Kidney (tissue), 14 donors: ENCODE measurements around the gene MCF2L. TPM values are rescaled to one million over a fixed set of nuclear protein-coding genes. Genes with fewer than 3 reads are reported as not detected.

ENCODE experiments used
- DNase-seq, 5 donors: peaks; one replicate each; pipeline ENCODE4 v3.0.0-alpha.2; 2013 to 2020
- FAIRE-seq: peaks from 2 replicates; lab custom pipeline; 2012; peaks lifted over from hg19 to GRCh38; lab: Jason Lieb, UNC
- H3K27ac ChIP-seq, 2 donors: one replicate each; pipeline ENCODE4 v1.7.0; 2013; ENCODE audit warnings: low read depth in 2 of 2, low read length in 2 of 2, inconsistent platforms in 1 of 2
- H3K27me3 ChIP-seq: one replicate; pipeline ENCODE4 v1.7.1; 2013; ENCODE audit warnings: low read length, inconsistent platforms; ENCODE audit not compliant: control insufficient read depth, insufficient read depth
- H3K36me3 ChIP-seq, 3 donors: one replicate each; pipeline versions ENCODE4 v1.7.0 to v1.7.1; 2013; ENCODE audit warnings: low read length in 3 of 3, control low read depth in 1 of 3, inconsistent platforms in 1 of 3; ENCODE audit not compliant: insufficient read depth in 3 of 3, control insufficient read depth in 2 of 3
- H3K4me1 ChIP-seq, 3 donors: one replicate each; pipeline versions ENCODE4 v1.7.0 to v1.7.1; 2013; ENCODE audit warnings: low read length in 3 of 3, inconsistent platforms in 1 of 3, low read depth in 1 of 3; ENCODE audit not compliant: control insufficient read depth in 2 of 3, insufficient read depth in 2 of 3
- H3K4me3 ChIP-seq, 3 donors: one replicate each; pipeline versions ENCODE4 v1.7.0 to v1.8.1; 2013; ENCODE audit warnings: low read length in 3 of 3, control low read depth in 1 of 3, inconsistent platforms in 1 of 3
- H3K9ac ChIP-seq, 3 donors: one replicate each; pipeline versions ENCODE4 v1.7.0 to v1.7.1; 2013; ENCODE audit warnings: low read length in 3 of 3, control low read depth in 1 of 3, inconsistent platforms in 1 of 3
- H3K9me3 ChIP-seq, 3 donors: one replicate each; pipeline versions ENCODE4 v1.7.0 to v1.7.1; 2013; ENCODE audit warnings: low read length in 3 of 3, control low read depth in 1 of 3, inconsistent platforms in 1 of 3; ENCODE audit not compliant: control insufficient read depth in 2 of 3, insufficient read depth in 1 of 3
- CTCF ChIP-seq: IDR thresholded peaks from 3 replicates; pipeline ENCODE4 v1.5.1; 2012; ENCODE audit warnings: mild to moderate bottlenecking, moderate library complexity, borderline replicate concordance; ENCODE audit not compliant: insufficient read depth; ENCODE audit errors: extremely low read depth
- intact Hi-C: fragments of 100-400 bp; cut with DNase I; formaldehyde crosslinking; loops from one replicate; pipeline ENCODE4 v1.11.1; 2022
- polyA plus RNA-seq: library from polyadenylated mRNA; stranded (reverse); fragments of 350-450 nt; fragmentation: Illumina TruSeq; extraction: RNeasy Lipid Tissue Mini Kit (QIAGEN cat#74804); gene quantifications from one replicate; pipeline ENCODE4 v1.2.3, GENCODE V29; 2014; ENCODE audit warnings: low read depth, low replicate concordance; ENCODE audit not compliant: insufficient read depth
- total RNA-seq: library from RNA; stranded (reverse); fragmentation: NEBNext Ultra II Directional; extraction: Animal tissue kit (Norgen Biotek cat#: 25700); gene quantifications from one replicate; pipeline ENCODE4 v1.2.1, GENCODE V29; 2021
- donor health status: control.
- donor health status: control.
- donor health status: control.
- donor health status: control.
- donor health status: control.
- donor health status: DM: yes; HTN: yes; CAD: no.
- donor health status: Normal renal cell carcinoma (clear cell type).

Gene MCF2L
- total and polyA plus RNA-seq, 2 donors from 2014 or later = 12.1 to 61.9 TPM

DNA sequence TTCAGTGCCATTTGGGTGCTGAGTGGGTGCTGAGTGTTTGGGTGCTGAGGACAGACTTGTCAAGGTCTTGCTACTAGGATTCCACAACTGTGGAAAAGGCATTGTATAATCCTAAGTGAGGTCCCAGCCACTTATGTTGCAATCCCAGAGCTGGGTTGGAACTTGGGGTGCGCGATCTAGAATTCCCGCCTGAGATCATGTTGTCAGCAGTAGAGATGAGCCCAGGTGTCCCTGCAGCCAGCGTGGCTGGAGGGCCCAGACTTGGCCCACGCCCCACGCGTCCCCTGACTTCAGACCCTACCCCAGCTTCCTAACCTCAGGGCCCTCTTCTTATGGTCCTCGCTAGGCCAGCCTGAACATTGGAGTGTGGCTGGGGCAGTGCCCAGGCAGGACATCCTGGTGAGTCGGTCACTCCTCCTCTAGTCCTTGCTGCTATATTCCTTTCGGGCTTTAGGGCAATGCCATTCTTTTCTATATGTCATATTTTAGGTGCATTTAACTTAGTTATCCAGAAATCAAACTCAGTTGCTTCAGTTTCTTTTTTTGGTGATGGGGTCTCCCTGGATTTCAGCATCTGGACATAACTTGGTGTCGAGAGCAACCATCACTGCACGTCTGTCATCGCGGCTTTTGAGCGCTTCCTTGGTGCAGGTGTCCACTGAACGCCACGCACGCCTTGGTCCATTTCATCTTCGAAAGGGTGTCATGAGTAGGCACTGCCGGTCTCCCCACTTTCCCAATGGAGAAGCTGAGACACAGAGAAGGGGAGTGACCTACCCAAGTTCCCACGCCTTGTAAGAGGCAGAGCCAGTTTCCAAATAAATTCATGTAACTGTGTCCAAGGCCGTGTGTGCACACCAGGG lies 90.2 kb downstream of the MCF2L start:
- Histone ChIP-seq H3K9me3 (no peaks in the 10 kb centered on the region), H3K27ac (no peak overlapping the region), H3K27me3 (no peaks in the 10 kb centered on the region), H3K36me3 (peaks cover 0 to 5% (median 5%) of the 10 kb centered on the region in 3 donors), H3K4me3 (no peak overlapping the region), H3K9ac (no peak overlapping the region), H3K4me1 (no peaks in the 10 kb centered on the region)
- peak in 1 of 5 donors; percentile 43 for DNase-seq
- TF ChIP-seq CTCF = no peak
- intact Hi-C loops = no loop called here
- FAIRE-seq = no peak

DNA sequence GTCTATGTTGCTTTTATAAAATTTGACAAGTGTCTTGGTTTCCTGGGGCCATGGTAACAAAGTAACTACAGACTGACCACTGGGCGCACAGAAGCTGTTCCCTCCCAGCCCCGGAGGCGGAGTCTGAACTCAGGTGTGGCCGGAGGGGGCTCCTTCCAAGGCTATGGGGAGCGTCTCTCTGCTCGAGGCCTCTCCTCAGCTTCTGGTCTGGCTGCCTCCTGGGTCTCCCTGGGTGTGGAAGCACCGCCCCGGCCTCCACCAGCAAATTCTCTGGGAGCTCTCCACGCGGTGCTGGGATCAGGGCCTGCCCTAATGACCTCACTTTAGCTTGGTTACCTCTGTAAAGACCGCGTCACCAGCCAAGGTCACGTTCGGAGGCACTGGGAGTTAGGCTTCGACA lies 90.9 kb downstream of the MCF2L start:
- Histone ChIP-seq H3K9me3 (no peaks in the 10 kb centered on the region), H3K27ac (no peak overlapping the region), H3K27me3 (no peaks in the 10 kb centered on the region), H3K36me3 (peaks cover 0 to 8% (median 5%) of the 10 kb centered on the region in 3 donors), H3K9ac (no peak overlapping the region), H3K4me3 (no peak overlapping the region), H3K4me1 (no peaks in the 10 kb centered on the region)
- TF ChIP-seq CTCF = no peak
- intact Hi-C loops = no loop called here
- DNase-seq = peak in 1 of 5 donors; percentile 62
- no peak for FAIRE-seq

DNA sequence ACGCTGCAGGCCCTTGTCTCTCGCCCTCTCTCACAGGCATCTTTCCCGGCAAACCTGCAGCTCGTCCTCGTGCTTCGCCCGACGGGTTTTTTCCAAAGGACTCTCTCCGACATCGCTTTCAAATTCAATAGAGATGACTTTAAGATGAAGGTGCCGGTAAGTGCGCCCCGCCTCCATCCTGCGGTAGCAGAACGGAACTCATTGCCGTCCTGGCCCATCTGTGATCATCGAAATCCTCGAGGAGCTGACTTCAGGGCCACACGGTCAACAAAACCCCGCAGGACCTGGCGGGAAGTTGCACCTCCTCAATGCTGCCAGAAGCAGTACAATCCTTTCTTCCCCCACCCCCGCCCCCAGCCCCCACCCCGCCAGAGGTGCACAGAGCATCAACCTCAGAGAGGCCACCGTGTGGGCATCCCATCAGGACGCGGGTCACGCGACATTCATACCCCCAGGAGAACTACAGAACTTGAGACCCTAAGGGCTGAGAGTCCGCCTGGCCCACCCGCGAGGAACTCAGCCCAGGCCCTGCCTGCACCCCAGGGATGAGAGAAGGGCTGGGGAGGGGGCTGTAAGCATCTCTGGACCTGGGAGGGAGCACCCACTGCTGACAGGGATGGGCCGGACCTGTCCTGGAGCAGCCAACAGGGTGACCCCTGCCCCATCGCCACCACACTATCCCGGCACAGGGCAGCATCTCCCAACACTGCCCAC lies 91.7 kb downstream of the MCF2L start:
- intact Hi-C loops = no loop called here
- no peak overlapping the region for H3K9ac ChIP-seq
- no peak overlapping the region for H3K4me3 ChIP-seq
- no peak overlapping the region for H3K27ac ChIP-seq
- FAIRE-seq = no peak
- H3K4me1 ChIP-seq = no peaks in the 10 kb centered on the region
- DNase-seq = peak in 1 of 5 donors; percentile 37
- peaks cover 0 to 8% (median 5%) of the 10 kb centered on the region in 3 donors for H3K36me3 ChIP-seq
- H3K27me3 ChIP-seq = no peaks in the 10 kb centered on the region
- no peak for TF ChIP-seq CTCF
- no peaks in the 10 kb centered on the region for H3K9me3 ChIP-seq
